ENCODE measurements around the gene CFAP126.
"Not testable (repeated sequence)": the region's sequence is repeated elsewhere in the genome, so short reads cannot be mapped to it uniquely, and the experiment has no call there.

CFAP126 gene, protein sequence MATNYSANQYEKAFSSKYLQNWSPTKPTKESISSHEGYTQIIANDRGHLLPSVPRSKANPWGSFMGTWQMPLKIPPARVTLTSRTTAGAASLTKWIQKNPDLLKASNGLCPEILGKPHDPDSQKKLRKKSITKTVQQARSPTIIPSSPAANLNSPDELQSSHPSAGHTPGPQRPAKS

DNA sequence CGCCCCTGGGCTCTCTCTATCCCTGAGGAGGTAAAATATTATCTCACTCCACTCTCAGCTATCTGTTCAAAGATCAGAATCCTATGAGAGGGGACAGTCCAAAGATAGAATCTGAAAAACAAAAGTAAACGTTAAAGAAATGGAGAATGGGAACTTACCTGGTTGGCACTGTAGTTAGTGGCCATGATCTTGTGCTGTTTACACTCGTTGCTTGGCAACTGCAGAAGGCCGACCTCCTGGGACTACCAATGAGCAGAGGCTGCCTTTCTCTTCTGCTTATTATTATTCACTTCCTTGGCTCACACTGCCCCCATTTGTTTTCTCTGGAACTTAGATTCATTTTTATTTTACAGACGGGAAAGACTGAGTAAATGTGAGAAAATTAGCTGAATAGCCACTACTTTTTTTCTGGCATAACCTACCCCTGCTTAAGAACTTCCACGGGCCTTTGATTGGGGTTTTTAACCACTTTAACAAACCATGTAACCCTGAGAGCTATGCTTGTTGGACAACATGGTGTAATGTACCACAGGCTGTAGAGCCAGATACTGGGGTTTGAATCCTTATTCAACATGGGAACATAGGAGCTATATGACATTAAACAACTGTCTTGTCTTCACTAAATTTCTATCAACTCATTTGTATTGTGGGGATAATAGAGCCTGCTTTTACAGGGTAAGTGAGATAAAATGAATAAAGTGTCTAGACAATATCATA is at the start of gene CFAP126:
Gene CFAP126, minus strand, starts transcription at position 193 of the 717 bp plus-strand sequence. Its CDS starts 8 bp downstream, at position 185.
- peak; percentile 80 for DNase-seq

DNA sequence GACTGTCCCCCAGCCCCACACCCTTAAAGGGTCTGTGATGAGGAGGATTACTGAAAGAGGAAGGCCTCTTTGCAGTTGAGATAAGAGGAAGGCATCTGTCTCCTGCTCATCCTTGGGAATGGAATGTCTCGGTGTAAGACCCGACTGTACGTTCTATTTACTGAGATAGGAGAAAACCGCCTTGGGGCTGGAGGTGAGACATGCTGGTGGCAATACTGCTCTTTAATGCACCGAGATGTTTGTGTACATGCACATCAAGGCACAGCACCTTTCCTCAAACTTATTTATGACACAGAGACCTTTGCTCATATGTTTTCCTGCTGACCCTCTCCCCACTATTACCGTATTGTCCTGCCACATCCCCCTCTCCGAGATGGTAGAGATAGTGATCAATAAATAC is 45.4 kb upstream of the CFAP126 start:
- not testable (repeated sequence) for DNase-seq

DNA sequence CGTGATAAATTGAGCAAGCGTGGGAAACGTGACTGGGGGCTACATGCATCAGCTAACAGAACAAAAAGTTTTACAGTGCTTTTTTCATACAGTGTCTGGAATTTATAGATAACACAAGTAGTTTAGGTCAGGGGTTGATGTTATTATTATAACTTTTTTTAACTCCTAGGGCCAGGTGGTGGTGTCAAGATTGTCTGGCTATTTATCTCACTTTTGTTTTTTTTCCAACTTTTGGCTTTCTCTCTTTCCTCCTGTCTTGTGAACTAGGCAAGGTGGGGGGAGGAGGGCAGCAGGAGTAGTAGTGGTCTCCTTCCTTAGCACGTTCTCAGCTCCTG is 42.9 kb upstream of the CFAP126 start:
- DNase-seq: not testable (repeated sequence)

DNA sequence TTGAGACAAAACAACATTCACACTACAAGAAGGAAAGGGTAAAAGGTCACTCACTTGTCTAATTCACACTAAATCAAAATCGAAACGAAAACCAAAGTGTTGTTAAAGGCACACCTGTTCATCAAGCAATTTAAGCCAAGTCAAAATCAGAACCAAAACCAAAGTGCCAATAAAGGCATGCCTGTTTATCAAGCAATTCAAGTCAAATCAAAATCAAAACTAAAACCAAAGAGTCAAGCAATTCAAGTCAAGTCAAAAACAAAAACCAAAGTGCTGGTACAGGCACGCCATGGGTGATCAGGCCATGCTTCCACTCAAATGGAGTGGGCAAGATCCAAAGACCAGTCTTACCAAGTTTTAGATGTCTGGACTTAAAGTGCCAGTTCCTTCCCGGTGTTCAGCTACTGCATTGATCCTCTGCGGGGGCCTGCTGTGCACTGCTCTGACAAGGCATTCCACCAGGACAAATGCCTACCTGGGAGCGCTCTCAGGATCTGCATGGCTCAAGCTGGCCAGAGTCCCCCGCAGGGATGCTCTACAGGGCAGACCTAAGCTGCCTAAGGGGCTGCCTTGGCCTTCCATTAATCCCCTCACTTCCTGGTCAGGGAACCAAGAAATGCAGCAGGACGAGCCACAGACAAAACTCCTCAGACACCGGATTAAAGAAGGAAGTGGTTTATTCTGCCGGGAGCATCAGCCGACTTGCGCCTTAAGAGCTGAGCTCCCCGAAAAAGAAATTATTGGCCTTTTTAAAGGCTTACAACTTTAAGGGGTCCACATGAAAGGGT is 42.4 kb upstream of the CFAP126 start:
- DNase-seq: not testable (repeated sequence)

DNA sequence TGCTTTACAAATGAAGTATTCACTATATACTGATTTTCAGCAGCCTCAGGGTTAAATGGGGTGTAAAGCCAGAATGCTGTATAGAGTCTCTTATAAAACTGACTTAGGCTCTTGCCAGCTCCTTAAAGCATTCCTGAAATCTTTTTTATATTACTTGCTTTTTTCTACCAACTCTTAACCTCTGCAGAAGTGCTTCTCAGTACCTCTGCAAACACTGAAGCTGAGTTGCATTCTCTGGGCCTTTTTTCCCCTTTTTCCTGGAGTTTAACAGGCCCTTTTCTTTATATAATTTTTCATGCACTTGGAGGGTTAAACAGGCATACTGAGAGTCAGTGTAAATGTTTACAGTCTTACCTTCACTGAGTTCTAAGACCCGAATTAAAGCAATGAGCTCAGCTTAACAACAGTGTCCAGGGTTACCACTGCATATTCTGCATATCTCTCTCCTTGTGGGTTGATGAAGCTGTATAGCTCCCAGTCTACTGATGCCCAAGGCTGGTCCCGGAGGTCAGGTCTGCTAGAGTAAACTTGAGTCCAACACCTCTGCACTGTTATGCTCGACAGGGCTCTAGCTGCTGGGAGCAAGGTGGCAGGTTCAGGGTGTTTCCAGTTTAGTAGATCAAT is 40.9 kb upstream of the CFAP126 start:
- DNase-seq: no peak

DNA sequence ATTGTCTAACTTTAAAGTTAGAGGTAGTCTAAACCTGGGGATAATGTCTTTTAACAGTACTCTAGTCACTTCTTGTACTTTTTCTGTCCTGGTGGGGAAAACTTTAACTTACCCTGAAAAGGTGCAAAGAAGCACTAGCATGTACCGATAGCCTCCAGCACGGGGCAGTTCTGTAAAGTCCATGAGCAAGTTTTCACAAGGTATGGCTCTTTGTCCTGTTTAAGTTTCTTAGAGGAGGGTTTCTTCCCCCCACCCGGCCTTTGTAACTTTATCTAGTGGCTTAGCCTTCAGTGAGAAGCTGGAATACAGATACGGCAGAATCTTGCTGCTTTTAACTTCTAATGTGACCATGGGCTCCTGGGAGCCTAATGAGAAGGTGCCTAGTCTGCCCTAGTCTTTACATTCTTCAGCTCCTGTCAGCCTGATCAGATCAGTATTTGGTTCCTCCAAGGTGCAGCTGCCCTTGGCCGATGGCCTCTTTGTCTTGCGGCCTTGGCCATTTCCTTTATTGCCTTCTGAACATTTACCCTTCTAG is 39.8 kb upstream of the CFAP126 start:
- no peak for DNase-seq

DNA sequence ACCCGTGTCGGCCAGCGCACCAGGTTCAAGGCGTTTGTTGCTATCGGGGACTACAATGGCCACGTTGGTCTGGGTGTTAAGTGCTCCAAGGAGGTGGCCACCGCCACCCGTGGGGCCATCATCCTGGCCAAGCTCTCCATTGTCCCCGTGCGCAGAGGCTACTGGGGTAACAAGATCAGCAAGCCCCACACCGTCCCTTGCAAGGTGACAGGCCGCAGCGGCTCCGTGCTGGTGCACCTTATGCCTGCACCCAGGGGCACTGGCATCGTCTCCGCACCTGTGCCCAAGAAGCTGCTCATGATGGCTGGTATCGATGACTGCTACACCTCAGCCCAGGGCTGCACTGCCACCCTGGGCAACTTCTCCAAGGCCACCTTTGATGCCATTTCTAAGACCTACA is 38.9 kb upstream of the CFAP126 start:
- not testable (repeated sequence) for DNase-seq

DNA sequence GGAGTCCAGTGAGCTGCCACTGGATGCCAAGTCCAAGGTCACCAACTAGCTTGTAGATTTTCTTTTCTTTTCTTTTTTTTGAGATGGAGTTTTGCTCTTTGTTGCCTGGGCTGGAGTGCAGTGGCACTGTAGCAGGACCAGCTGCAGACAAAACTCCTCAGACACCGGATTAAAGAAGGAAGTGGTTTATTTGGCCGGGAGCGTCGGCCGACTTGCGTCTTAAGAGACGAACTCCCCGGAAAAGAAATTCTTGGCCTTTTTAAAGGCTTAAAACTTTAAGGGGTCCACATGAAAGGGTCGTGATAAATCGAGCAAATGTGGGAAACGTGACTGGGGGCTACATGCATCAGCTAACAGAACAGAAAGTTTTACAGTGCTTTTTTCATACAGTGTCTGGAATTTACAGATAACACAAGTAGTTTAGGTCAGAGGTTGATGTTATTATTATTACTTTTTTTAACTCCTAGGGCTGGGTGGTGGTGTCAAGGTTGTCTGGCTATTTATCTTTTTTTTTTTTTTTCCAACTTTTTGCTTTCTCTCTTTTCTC is 36.4 kb upstream of the CFAP126 start:
- no peak for DNase-seq

DNA sequence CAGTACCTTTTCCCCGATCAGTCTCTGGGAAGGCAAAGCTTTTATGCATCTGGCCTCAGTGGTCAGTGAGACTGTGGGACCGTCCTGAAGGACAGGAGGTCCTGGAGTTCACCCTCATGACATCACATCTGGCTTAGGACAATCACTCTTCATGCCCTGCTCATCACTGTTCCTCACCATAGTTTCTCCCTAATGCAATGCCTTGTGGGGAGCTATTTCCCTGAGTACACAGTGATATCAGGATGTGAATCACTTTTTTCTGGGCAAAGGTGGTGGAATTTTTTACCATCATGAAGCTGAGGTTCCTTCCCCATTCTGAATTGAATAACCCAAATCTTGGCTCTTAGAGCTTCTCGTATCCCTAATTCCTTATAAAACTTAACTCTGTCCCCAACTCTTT is 34.8 kb upstream of the CFAP126 start:
- no peak for DNase-seq

DNA sequence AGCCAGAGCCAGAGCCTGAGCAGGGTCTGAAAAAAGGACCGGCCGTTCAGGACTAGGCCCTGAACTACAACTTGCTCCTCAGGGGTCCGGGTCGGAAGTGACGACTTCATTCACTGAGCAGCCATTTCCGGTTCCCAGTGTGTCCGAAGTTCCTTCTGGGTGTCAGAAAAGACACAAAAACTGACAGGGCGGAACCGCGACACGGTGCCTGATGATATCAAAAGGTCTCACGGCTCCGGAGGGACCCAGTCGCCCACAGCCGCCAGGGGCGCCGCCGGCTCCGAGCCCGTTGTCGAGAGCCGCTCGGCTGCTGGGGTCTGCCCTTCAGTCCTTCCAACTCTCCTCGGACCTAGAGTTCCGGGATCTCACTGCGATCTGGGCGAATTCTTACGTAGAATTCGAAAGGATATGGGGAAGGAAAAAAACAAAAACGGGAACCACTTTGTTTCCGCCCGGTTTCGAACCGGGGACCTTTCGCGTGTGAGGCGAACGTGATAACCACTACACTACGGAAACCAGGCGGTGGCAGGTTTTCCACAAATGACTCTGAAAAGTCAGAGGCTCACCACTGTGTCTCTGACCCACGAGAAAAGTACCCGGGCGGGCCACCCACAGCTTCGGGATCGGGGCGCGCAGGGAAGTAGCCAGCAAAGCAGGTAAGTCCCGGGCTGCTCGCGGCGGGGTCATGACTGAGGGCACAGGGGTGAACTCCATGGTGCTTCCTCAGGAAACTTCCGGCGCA is 31.8 kb upstream of the CFAP126 start:
- peak; percentile 74 for DNase-seq

DNA sequence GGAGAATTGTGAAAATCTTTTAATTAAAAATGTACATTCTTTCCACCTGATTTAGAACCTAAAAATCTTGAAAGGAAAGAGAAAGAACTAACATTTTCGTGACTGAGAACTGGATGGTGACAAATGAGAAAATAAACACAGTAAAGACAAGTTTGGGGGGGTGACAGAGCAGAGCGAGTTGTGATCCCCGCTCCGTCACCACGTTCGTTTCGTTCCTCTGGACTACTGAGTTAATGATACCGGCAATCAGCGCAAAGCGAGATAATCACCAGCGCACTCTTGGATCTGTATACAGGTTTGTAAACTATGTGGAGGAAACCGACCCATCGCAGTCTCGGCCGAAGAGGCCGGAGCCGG is 31.2 kb upstream of the CFAP126 start:
- no peak for DNase-seq

DNA sequence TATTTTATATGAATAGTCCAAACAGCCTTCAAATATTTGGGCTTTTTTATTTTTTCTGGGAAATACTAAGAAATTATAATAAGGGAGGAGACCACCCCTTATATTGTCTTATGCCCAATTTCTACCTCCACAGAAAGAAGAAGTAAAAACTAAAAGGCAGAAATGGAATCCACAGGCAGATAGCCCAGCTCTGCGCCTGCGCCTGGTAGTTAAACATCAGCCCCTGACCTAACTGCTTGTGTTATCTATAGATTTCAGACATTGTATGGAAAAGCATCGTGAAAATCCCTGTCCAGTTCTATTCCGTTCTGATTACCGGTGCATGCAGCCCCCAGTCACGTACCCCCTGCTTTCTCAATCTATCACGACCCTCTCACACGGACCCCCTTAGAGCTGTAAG is 29.4 kb upstream of the CFAP126 start:
- DNase-seq: not testable (repeated sequence)

DNA sequence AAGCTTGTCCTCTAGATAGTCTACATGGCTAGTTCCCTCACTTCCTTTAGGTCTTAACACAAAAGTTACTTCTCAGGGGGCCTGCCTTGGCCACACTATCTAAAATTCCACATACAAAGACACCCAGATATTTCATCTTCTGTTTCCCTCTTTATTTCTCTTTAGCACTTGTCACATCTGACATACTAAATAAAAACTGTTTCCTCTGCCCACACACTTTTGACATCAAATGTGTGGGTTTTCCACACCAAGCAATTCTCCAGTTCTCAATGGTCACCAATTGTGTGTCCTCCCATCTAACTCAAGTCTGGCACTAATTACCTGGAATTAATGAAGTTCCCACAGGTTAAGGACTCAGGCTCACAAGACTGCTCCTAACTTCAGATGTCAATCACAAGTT is 25.5 kb upstream of the CFAP126 start:
- DNase-seq: no peak

DNA sequence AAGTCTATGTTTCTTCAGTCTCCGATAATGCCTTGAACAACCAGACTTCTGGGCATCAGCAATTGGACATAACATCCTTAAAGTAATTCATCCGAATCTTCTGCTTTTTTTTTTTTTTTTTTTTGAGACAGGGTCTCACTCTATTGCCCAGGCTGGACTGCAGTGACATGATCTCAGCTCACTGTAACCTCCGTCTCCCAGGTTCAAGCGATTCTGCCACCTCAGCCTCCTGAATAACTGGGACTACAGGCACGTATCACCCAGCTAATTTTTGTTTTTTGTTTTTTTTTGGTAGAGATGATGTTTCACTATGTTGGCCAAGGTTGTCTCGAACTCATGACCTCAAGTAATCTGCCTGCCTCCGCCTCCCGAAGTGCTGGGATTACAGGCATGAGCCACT is 23.9 kb upstream of the CFAP126 start:
- no peak for DNase-seq

DNA sequence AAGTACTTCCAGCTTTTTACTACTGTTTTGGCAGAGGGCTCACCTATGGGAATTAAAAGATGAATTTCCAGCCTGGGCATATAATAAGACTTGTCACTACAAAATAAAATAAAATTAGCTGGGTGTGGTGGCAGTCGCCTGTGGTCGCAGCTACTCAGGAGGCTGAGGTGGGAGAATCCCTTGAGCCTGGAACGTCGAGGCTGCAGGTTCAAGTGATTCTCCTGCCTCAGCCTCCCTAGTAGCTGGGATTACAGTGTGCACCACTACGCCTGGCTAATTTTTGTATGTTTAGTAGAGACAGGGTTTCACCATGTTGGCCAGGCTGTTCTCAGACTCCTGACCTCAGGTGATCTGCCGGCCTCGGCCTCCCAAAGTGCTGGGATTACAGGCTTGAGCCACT is 23.5 kb upstream of the CFAP126 start:
- DNase-seq: not testable (repeated sequence)

DNA sequence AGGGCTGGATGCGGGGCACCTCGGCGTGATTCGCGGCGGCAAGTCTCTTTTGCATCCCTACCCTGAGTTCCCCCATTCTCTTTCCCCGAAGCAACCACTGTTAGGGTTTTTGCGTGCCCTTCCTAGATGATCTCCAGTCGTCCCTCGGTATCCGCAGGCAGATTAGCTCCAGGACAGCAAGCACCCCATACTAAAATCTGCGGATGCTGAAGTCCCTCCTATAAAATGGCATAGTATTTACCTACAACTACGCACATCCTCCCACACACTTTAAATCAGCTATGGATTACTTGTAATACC is 22.8 kb upstream of the CFAP126 start:
- no peak for DNase-seq

DNA sequence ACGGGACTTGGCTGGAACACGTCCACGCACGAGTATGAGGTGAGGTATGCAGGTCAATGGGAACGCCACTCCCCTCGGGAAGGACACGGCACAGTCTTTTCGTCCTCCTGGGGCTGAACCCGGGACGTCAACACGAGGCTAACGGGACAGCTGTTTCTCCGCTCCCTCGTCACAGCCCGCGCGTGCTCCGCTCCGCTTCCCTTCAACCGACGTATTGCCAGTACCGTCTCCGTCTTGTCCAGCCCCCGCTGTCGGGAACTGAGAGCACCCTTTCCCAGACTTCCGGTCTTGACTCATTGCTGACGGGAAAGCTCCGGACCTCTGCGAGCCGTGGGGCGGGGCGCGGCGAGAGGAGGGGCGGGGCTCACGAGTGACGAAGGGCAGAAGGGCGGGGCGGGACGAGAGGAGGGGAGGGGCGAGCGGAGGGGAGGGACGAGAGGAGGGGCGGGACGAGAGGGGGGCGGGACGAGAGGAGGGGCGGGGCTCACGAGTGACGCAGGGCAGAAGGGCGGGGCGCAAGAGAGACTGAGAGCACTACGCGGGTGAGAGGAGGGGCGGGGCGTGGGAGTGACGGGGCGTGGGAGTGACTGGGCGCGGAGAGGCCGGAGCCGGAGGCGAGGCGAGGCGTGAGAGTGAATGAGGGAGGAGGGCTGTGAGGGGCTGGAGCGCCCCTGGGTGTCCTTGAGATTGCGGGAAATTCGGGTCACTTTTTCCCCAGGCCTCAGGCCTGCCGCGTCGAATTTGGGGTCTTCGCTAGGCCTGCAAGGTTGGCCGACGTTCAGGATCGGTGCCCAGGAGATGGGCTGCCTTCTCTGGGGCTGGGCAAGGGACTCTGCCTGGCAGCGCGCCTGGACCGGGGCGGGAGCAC is 22.2 kb upstream of the CFAP126 start:
- DNase-seq: peak; percentile 96

DNA sequence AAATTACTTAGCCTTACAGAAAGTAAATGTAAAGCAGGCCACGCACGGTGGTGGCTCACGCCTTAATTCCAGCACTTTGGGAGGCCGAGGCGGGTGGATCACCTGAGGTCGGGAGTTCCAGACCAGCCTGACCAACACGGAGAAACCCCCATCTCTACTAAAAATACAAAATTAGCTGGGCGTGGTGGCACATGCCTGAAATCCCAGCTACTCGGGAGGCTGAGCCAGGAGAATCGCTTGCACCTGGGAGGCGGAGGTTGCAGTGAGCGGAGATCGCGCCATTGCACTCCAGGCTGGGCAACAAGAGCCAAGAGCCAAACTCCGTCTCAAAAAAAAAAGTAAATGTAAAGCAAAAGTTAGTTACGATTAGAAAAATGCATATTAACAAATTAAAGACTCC is 21.5 kb upstream of the CFAP126 start:
- not testable (repeated sequence) for DNase-seq

DNA sequence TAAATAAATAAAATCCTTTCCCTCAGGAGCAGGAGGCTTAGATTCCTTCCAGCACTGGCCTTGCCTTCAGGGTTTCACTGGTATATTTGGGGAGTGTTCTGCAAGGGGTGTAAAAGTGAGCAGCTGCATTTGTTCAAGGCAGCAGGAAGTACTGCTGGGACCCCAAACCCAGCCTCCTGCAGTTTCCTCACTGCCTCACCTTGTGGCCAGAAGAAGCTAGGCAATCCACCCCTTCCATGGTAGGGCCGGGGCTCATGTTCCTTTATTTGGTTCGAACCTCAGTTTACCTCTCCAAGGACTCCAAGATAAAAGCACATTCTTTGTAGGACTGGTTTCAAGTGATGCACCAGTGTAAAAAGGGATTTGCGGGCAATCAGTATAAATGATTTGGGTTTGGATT is 21.0 kb upstream of the CFAP126 start:
- DNase-seq: no peak

DNA sequence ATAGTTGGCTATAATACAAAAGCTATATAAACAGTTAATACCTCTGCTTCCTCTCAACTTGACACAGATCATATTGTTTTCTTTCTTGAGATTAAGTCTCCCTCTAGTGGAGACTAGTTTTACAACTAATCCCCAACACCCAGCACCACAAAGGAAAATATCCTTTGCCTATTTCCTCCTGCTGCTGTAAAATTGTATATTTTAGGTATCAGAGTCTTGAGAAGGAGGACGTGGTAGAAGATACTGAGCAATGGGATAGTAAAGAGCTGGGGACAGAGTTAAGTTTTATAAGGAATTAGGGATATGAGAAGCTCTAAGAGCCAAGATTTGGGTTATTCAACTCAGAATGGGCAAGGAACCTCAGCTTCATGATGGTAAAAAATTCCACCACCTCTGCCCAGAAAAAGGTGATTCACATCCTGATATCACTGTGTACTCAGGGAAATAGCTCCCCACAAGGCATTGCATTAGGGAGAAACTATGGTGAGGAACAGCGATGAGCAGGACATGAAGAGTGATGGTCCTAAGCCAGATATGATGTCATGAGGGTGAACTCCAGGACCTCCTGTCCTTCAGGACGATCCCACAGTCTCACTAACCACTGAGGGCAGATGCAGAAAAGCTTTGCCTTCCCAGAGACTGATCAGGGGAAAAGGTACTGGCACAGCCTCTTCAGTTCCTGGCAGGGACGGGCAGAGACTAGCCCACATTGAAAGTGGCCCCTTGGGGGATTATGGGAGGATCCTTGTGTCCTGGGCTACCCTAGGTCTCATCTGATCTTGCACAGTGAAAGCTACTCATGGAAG is 14.7 kb upstream of the CFAP126 start:
- DNase-seq: peak; percentile 59

DNA sequence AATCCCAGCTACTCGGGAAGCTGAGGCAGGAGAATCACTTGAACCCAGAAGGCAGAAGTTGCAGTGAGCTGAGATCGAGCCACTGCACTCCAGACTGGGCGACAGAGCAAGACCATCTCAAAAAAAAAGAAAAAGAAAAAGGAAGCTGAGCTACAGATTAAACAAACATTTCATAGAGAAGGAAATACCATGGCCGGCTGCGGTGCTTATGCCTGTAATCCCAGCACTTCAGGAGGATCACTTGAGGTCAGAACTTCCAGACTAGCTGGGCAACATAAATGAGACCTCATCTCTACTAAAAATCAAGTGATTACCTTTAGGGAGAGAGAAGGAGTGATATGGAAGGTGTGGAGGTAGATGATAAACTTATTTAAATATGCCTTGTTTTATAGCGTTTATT is 14.0 kb upstream of the CFAP126 start:
- DNase-seq: no peak

Data from NCI-H1436 (cell line).